Fibroblast of lung (primary cell): Measurements from ENCODE around the gene DOC2B. TPM values are rescaled to one million over a fixed set of nuclear protein-coding genes. Genes with fewer than 3 reads are reported as not detected.

Experiments used
- DNase-seq, 2 donors: peaks; one replicate each; pipeline versions ENCODE4 v3.0.0 to v3.0.0-alpha.2; 2010; ENCODE audit warnings: low read depth in 2 of 2
- H2AFZ ChIP-seq: 2 replicates; pipeline ENCODE4 v1.5.1; 2012; ENCODE audit warnings: low read length, control low read depth, inconsistent platforms
- H3K27ac ChIP-seq: 2 replicates; pipeline ENCODE4 v1.5.1; 2011; ENCODE audit warnings: low read length, control low read depth; ENCODE audit not compliant: insufficient read depth
- H3K27me3 ChIP-seq: 2 replicates; pipeline ENCODE4 v1.5.1; 2011; ENCODE audit warnings: mild to moderate bottlenecking, low read length; ENCODE audit not compliant: control insufficient read depth, insufficient read depth
- H3K36me3 ChIP-seq: 2 replicates; pipeline ENCODE4 v1.5.1; 2011; ENCODE audit warnings: low read length; ENCODE audit not compliant: control insufficient read depth, insufficient read depth
- H3K4me1 ChIP-seq: 2 replicates; pipeline ENCODE4 v1.5.1; 2011; ENCODE audit warnings: low read length; ENCODE audit not compliant: control insufficient read depth, insufficient read depth; ENCODE audit errors: extremely low read depth
- H3K4me2 ChIP-seq: 2 replicates; pipeline ENCODE4 v1.5.1; 2011; ENCODE audit warnings: low read length, control low read depth; ENCODE audit not compliant: insufficient read depth; ENCODE audit errors: extremely low read depth
- H3K4me3 ChIP-seq, 4 experiments: fragments of 200-600 bp in 1 of 4; sonication (generic) in 1 of 4; replicated peaks in 1 of 4; 2 replicates each; pipeline ENCODE4 v1.5.1; 2011 to 2016; ENCODE audit warnings: low read length in 4 of 4, low read depth in 3 of 4, mild to moderate bottlenecking in 3 of 4, control low read depth in 2 of 4, inconsistent platforms in 1 of 4, mixed read lengths in 1 of 4; ENCODE audit not compliant: insufficient read depth in 1 of 4; ENCODE audit errors: control extremely low read depth in 1 of 4
- H3K79me2 ChIP-seq: 2 replicates; pipeline ENCODE4 v1.5.1; 2012; ENCODE audit warnings: mild to moderate bottlenecking, low read length, inconsistent platforms; ENCODE audit not compliant: control insufficient read depth, insufficient read depth
- H3K9ac ChIP-seq: 2 replicates; pipeline ENCODE4 v1.5.1; 2011; ENCODE audit warnings: mild to moderate bottlenecking, low read length, control low read depth; ENCODE audit not compliant: insufficient read depth
- H3K9me3 ChIP-seq: 2 replicates; pipeline ENCODE4 v1.5.1; 2012; ENCODE audit warnings: low read depth, low read length; ENCODE audit not compliant: control insufficient read depth, insufficient read depth
- H4K20me1 ChIP-seq: 2 replicates; pipeline ENCODE4 v1.5.1; 2011; ENCODE audit warnings: low read length; ENCODE audit not compliant: control insufficient read depth, insufficient read depth; ENCODE audit errors: extremely low read depth
- CTCF ChIP-seq, 2 donors: IDR thresholded peaks in 1 of 2; conservative IDR thresholded peaks in 1 of 2; 1 replicate in 1 of 2; 2 replicates in 1 of 2; pipeline ENCODE4 v1.5.1; 2011 to 2012; ENCODE audit warnings: low read length in 2 of 2, control low read depth in 1 of 2, inconsistent platforms in 1 of 2, low read depth in 1 of 2, mild to moderate bottlenecking in 1 of 2
- EZH2 ChIP-seq: IDR thresholded peaks from 2 replicates; pipeline ENCODE4 v1.5.1; 2012; ENCODE audit warnings: low read length, control low read depth, mild to moderate bottlenecking; ENCODE audit errors: missing control alignments
- polyA plus RNA-seq, 2 donors: library from polyadenylated mRNA; depleted of rRNA in 1 of 2; stranded (reverse) in 1 of 2; unstranded in 1 of 2; fragments of >200 nt; gene quantifications; 2 replicates each; pipeline ENCODE4 v1.2.1, GENCODE V29; 2011 to 2012; ENCODE audit warnings: missing spikeins in 1 of 2
- total RNA-seq: library from RNA; depleted of rRNA; stranded (reverse); fragments of >200 nt; gene quantifications from 2 replicates; pipeline ENCODE4 v1.2.1, GENCODE V29; 2014

The DOC2B gene
- total and polyA plus RNA-seq, 2 donors (not counting 1 experiment from before 2014, with no cell fraction given): not detected

GRCh38 chr17:151004-151403 is 30.4 kb downstream of the DOC2B start:
- DNase-seq: no peak
- H3K27ac ChIP-seq: no peak overlapping the region

GRCh38 chr17:149897-150584 is 31.4 kb downstream of the DOC2B start:
- DNase-seq: no peak
- Histone ChIP-seq H2AFZ (no peak overlapping the region), H3K27me3 (no peaks in the 10 kb centered on the region), H4K20me1 (no peaks in the 10 kb centered on the region), H3K9ac (no peak overlapping the region), H3K4me3 (no peak overlapping the region), H3K4me2 (no peak overlapping the region), H3K79me2 (no peaks in the 10 kb centered on the region), H3K36me3 (no peaks in the 10 kb centered on the region), H3K9me3 (no peaks in the 10 kb centered on the region), H3K27ac (no peak overlapping the region), H3K4me1 (no peaks in the 10 kb centered on the region)
- TF ChIP-seq CTCF (conservative IDR thresholded peaks at IDR 0.05 in 1 of 2, IDR thresholded peaks at IDR 0.05 in 1 of 2; ENCODE audit: low read depth in 1 of 2, low read length in 2 of 2): no peak
- TF ChIP-seq EZH2: no peak

More at GRCh38 chr17:151004-151403, 30.4 kb downstream of the DOC2B start:
- H4K20me1 ChIP-seq: no peaks in the 10 kb centered on the region
- H3K4me1 ChIP-seq: no peaks in the 10 kb centered on the region
- H3K27me3 ChIP-seq: no peaks in the 10 kb centered on the region
- H3K4me2 ChIP-seq: no peak overlapping the region
- H3K36me3 ChIP-seq: no peaks in the 10 kb centered on the region
- no peak overlapping the region for H3K4me3 ChIP-seq
- no peaks in the 10 kb centered on the region for H3K9me3 ChIP-seq
- no peak overlapping the region for H2AFZ ChIP-seq
- no peak overlapping the region for H3K9ac ChIP-seq
- no peaks in the 10 kb centered on the region for H3K79me2 ChIP-seq
- no peak for TF ChIP-seq EZH2
- no peak for TF ChIP-seq CTCF (conservative IDR thresholded peaks at IDR 0.05 in 1 of 2, IDR thresholded peaks at IDR 0.05 in 1 of 2; ENCODE audit: low read depth in 1 of 2, low read length in 2 of 2)

- no peaks in the 10 kb centered on the region for H3K36me3 ChIP-seq
- no peaks in the 10 kb centered on the region for H3K9me3 ChIP-seq
- no peaks in the 10 kb centered on the region for H3K4me1 ChIP-seq
- H3K79me2 ChIP-seq: no peaks in the 10 kb centered on the region
- no peak overlapping the region for H3K27ac ChIP-seq
- H4K20me1 ChIP-seq: no peaks in the 10 kb centered on the region
- no peak overlapping the region for H3K4me3 ChIP-seq
- H3K9ac ChIP-seq: no peak overlapping the region
- H3K27me3 ChIP-seq: no peaks in the 10 kb centered on the region
- H2AFZ ChIP-seq: no peak overlapping the region
- H3K4me2 ChIP-seq: no peak overlapping the region
- no peak for DNase-seq
- no peak for TF ChIP-seq CTCF (conservative IDR thresholded peaks at IDR 0.05 in 1 of 2, IDR thresholded peaks at IDR 0.05 in 1 of 2; ENCODE audit: low read depth in 1 of 2, low read length in 2 of 2)
- no peak for TF ChIP-seq EZH2
Measured at GRCh38 chr17:149231-149630, 32.2 kb downstream of the DOC2B start.
